Myocyte (in vitro differentiated cells): ENCODE results near the gene ROCK2. TPM values are rescaled to one million over a fixed set of nuclear protein-coding genes. Genes with fewer than 3 reads are reported as not detected.
"Not testable (repeated sequence)": the region's sequence is repeated elsewhere in the genome, so short reads cannot be mapped to it uniquely, and the experiment has no call there.

ENCODE experiments used
- DNase-seq: peaks from one replicate; pipeline ENCODE4 v3.0.0-alpha.2; 2012; ENCODE audit warnings: low read depth
- total RNA-seq: library from RNA; depleted of rRNA; stranded (reverse); fragments of >200 nt; gene quantifications from 2 replicates; pipeline ENCODE4 v1.2.3, GENCODE V29; 2014

ROCK2 gene
- total RNA-seq, 1 donor from 2014 or later, result 41.1 TPM

DNA sequence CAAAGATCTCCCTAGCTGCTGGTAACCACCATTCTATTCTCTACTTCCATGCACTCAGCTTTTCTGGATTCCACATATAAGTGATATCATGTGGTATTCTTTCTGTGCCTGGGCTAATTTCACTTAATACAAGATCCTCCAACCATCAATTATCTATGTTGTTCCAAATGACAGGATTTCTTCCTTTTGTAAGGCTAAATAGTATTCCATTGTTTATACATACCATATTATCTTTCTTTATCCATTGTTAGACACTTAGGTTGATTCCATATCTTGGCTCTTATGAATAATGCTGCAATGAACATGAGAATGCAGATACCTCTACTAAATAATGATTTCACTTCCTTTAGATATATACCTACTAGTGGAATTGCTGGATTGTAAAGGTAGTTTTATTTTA lies 66.2 kb downstream of the ROCK2 start:
- no peak for DNase-seq

DNA sequence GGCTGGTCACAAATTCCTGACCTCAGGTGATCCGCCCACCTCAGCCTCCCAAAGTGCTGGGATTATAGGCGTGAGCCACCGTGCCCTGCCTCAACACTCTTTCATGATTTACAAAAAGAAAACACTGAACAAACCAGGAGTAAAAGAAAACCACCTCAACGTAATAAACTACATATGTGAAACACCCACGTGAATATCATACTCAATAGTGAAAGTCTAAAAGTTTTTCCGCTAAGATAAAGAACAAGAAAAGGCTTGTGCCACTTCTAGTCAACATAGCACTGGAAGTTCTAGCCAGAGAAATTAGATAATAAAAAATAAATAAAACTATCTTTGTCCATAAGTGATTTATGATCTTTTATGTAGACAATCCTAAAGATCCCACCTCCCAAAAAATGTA lies 68.5 kb downstream of the ROCK2 start:
- no peak for DNase-seq

DNA sequence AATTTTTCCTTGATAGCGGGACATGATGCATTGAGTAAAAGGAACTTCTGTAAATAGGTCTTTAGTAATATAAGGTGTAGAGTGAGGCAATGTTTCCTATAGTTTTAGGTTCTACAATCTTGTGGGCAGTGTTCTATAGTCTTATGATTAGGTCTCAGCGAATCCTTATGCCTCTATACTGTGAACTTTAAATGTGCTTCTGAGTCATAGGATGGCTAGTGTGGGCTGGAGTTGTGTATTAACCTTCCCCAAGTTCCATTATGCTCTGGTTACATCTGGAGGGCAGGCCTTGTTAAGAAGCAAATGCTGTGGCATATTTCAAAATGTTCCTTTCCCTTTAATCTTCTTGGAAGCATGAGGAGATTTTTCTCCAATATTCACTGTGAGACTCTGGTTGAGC lies 73.5 kb downstream of the ROCK2 start:
- no peak for DNase-seq

DNA sequence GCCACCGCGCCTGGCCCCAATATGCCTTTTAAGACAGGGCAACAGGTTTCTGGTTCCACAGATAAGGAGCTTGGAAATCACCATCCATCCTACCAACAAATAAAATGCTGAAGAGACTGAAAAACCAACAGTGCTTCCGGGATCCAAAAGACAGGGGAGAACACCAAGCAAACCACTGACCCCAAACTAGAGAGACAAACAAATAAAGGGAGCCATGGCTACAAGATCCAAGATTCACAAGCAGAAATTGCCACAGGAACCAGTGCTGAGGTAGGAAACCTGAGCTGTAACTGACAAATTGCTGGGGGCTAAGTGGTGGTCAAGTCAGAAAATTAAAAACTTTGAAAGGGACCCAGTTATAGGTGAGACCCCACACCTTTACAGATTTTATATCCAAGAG lies 76.5 kb downstream of the ROCK2 start:
- DNase-seq, result no peak

DNA sequence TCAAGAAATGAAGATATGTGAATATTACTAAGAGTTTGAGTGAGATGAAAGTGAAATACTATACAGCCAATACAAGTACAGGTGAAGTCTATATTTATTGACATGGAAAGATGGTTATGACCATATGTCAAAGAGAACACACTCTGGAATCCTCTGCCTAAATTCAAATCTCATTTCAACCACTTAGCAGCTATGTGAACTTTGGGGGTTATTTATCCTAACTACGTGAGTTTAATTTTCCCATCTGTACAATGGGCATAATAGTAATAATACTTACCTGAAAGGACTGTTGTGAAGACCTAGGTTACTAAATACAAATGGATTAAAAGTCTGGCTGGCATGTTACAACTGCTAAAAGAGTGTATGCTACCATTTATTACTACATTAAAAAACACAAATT lies 79.6 kb downstream of the ROCK2 start:
- no peak for DNase-seq

DNA sequence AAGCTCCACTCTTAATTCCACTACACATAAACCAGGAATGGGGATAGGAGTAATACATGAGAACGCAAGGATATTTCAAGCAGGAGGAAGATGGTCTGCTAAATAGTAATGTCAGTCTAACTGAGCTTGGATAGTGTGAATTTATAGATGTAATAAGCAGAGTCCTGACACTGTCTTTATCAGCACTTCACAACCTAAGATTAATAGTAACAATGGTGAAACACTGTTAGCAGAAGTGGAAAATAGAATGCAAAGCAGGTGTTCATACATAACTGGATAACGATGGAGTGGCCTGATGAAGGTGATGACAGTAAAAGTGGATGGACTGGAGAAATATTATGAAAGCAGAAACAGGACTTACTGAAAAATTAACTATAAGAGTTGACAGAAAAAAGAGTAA lies 80.4 kb downstream of the ROCK2 start:
- no peak for DNase-seq

DNA sequence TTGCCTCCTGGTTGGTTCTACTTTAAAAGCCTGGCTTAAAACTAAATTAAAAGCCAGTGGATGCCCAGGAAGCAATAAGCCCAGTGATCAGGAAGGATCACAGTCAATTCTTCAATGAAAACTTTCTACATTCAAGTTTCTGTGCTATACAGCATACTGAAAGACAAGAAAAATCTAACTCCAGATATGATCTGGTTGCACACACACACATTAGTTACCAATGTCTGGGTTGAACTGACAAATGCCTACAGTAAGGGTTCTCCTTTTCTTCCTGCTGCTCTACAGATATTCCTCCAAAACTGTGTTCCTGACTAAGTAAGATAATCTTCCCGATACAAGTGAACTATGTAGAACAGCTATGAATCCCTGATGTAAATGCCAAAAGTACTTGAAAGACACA lies 81.3 kb downstream of the ROCK2 start:
- no peak for DNase-seq

DNA sequence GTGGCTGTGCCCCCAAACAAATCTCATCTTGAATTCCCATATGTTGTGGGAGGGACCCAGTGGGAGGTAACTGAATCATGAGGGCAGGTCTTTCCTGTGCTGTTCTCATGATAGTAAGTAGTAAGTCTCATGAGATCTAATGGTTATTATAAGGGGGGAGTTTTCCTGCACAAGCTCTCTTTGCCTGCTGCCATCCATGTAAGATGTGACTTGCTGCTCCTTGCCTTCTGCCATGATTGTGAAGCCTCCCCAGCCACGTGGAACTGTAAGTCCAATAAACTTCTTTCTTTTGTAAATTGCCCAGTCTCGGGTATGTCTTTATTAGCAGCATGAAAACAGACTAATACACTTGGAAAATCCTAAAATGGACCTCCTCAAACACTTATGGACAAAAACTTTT lies 82.0 kb downstream of the ROCK2 start:
- not testable (repeated sequence) for DNase-seq

DNA sequence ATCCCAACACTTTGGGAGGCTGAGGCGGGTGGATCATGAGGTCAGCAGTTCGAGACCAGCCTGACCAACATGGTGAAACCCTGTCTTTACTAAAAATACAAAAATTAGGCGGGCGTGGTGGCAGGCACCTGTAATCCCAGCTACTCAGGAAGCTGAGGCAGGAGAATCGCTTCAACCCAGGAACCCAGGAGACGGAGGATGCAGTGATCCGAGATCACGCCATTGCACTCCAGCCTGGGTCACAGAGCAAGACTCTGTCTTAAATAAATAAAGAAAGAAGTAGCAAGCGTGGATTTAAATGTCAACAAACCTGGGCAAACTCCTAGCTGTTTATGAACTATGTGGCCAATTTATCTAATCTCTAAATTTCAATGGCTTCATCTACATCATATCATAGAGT lies 82.9 kb downstream of the ROCK2 start:
- not testable (repeated sequence) for DNase-seq

DNA sequence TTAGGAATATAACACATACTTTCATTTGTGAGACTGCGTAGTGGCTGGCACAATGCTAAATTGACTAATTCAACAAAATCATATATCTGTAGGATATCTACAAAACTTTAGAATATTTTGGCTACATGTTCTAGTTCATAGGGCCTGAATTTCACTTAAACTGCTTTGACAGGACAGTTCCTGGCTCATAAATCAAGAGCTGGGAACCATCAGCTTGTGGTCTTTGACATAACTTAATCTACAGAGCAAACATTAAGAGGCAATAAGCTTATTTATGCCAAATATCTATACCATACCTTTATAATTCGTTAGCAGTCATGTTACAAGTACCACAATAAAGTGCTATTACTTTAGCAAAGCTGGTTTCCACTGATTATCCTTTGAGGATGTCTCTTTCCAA lies 83.5 kb downstream of the ROCK2 start:
- DNase-seq, result no peak

DNA sequence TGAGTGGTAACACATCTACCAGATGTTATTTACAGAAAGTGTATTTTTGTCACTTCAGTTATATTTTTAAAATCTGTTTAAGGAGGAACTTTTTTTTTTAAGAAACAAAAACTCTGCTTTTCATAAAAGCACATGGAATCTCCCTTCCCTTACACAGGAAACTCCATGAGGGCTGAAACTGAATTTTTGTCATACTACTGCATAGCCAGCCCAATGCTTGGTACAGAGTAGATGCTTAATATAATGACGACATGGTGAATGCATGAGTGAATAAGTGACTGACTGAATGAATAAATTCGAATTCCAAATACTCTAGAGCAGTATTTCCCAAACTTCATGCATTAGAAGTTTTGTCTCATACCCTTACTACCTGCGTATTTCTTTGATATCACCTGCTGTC lies 86.5 kb downstream of the ROCK2 start:
- DNase-seq, result no peak

DNA sequence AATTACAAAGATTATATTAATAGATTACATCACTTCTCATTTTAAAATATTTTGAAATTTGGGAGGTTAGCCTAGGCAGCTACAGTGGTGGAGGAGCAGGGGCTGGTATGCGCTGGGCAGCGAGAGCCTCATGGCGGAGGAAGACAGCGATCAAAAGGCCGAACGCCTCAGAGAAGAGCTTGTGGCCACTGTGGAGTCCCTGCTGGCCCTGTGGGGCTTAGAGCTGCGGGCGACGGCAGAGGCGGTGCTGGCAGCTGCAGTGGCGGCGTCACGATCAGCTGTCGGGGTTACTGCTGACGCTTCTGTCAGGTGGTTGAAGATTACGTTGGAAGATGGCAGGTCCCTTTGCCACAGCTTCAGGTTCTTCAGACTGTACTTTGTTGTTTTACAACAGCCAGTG lies 87.4 kb downstream of the ROCK2 start:
- no peak for DNase-seq

DNA sequence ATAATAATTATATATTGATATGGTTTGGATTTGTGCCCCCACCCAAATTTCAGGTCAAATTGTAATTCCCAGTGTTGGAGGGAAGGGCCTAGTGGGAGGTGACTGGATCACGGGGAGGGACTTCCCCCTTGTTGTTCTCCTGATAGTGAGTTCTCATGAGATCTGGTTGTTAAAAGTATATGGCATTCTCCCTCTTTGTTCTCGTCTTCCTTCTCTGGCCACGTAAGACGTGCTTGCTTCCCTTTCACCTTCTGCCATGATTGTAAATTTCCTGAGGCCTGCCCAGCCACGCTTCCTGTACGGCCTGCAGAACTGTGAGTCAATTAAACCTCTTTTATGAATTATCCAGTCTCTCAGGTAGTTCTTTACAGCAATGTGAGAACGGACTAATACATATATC lies 88.3 kb downstream of the ROCK2 start:
- no peak for DNase-seq

DNA sequence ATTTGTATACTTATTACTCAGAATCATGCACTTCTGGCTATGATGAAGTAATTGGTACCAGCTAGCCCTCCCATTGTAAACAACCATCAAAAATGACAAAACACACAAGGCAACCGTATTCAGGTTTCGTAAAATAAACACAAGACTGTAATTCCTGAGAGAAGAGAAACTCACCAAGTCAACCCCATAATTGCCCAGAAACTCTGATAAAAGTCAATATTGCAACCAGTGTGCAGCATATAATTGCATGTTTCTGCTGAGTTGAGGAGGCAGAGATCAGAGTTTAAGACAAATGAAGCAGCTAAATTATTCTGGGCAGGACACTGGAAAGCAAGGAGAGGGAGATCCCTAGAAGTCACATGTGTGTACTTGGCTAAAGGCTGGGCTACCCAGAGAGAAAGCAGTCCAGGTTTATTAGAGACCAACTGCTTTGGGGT lies 90.3 kb downstream of the ROCK2 start:
- no peak for DNase-seq

DNA sequence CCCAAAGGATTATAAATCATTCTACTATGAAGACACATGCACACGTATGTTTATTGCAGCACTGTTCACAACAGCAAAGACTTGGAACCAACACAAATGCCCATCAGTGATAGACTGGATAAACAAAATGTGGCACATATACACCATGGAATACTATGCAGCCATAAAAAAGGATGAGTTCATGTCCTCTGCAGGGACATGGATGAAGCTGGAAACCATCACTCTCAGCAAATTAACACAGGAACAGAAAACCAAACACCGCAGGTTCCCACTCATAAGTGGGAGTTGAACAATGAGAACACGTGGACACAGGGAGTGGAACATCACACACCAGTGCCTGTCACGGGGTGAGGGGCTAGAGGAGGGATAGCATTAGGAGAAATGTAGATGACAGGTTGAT lies 92.0 kb downstream of the ROCK2 start:
- DNase-seq, result not testable (repeated sequence)

DNA sequence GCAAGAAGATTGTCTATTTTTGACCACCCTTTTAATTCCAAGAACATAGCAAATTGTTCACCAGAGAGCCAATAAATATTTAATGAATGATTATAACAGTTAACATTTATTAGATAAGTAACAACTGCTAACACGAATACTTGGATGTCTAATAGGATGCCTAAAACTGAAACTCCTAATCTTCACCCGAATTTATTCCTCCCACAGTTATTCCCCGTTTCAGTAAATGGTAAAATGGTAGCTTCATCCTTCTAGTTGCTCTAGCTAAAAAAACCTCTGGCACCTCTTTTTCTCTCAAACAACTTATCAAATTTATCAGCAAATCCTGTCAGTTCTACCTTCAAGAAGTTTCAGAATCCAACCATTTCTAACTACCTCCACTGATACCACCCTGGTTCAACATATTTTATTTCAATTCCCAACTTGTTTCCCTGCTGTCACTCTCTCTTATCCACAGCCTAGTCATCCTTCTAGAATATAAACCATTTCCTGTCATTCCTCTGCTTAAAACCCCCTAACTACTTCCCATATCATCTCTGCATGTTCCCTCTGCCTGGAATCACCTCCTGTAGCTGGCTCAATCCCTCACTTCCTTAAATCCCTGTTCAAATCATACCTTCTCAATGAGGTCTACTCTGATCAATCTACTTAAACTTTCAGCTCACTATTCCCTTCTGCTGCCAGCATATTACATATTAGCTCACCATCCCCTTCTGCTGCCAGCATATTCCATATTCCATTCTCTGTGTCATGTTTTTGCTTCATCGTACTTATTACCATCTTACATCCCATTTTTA lies 93.8 kb downstream of the ROCK2 start:
- DNase-seq, result no peak

DNA sequence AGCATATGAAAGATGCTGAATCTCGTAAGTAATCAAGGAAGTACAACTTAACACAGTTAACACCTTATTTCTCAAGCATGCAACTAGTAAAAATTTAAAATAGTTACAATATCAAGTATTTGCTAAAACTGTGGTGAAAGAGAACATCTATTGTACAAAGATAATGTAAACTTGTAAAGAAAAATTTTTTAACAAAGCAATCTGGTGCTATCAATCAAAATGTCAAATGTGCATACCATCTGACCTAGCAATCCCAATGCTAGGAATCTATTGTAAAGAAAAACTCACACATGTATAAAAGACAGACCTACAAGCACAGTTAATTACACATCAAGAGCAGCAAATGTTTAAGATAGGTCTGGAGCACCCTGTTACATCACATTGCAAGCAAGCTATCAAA lies 99.1 kb downstream of the ROCK2 start:
- no peak for DNase-seq

DNA sequence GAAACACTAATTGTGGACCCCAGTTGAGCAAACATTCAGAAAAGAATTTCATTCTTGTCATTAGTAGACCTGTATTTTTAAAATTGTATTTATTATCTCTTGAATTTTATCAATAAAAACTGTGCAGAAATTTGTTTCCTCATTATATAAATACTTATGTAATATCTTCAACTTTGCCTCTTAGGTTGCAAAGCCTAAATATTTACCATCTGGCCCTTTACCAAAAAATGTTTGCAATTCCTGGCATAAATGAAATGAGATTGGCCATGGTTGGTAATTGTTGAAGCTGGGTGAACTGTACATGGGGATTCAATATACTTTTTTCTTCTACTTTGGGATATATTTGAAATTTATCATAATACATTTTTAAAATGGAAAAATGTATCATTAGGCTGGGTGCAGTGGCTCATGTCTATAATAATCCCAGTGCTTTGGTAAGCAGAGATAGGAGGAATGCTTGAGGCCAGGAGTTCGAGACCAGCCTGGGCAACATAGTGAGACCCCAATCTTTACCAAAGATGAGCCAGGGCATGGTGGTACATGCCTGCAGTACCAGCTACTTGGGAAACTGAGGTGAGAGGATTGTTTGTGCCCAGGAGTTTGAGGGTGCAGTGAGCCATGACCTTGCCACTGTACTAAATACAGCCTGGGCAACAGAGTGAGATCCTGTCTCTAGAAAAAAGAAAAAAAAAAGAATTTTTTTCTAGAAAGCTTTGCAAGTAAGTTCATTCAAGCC lies 100.2 kb downstream of the ROCK2 start:
- DNase-seq, result no peak

DNA sequence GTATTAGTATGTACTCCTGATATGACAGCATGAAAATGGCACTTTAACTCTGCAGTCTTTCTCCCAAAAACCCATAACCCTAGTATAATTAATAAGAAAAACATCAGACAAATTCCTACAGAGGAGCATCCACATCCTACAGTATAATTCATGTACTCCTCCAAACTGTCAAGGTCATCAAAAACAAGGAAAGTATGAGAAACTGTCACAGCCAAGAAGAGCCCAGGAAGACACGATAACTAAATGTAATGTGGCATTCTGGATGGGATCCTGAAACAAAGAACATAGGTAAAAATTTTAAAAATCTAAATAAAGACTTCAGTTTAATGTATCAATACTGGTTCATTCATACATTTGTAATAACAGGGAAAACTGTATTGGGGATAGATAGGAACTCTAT lies 100.9 kb downstream of the ROCK2 start:
- DNase-seq, result no peak

DNA sequence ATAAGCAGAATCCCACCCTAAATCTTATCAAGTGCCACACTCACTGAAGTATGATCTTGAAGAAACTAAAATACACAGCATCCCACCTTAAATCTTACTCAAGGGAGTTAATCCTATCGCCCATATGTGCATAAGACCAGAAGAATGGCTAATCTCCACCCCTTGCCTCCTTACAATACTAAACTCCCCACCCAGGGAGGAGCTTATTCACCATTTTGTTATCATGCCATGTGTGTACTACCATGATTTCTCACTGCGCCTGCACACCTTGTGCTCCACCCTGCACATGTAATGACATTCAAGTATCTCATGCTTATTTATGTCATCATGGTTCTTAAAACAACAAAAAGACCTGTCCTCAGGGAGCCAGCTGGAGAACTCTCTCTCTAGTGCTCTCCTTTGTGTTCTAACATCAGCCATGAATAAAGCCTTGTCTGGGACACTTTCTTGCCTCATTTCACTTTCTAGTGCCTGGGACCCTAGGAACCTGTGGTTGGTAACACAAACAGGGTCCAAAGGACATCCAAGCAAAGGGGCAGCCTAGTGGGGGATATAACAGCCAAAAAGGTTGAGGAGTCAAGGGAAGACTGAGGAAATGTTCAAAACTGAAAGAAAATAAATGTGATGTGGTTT lies 101.8 kb downstream of the ROCK2 start:
- no peak for DNase-seq

DNA sequence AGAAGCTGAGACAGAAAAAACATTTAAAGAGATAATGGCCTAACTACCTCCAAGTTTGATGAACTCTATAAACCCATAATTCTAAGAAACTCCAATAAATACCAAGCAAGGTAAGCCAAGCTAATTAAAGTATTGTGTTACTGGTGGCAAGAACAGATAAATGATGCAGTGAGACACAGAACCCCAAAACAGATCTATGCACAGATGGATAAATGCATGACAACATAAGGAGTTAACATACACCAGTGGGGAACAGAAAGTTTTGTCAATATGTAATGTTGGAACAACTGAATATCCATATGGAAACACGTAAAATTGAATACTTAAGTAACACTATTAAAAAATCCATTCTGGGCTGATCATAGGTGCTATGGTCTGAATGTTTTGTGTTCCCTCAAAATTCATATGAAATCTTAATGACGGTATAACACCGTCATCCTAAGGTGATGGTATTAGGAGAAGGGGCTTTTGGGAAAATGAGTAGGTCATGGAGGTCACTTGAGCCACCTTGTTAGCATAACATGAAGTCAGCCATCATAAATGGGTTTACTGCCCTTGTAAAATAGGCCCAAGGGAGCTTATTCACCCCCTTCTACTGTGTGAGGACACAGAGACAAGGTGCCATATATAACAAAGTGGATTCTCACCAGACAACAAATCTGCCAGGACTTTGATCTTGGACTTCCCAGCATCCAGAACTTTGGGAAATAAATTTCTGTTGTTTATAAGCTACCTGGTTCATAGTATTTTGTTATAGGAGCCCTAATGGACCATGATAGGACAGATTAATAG lies 102.8 kb downstream of the ROCK2 start:
- DNase-seq, result no peak
